ENCODE results near the gene UGT1A8. TPM values are rescaled to one million over a fixed set of nuclear protein-coding genes. Genes with fewer than 3 reads are reported as not detected.

UGT1A8 gene
- total RNA-seq, 1 donor from 2014 or later = not detected

DNA sequence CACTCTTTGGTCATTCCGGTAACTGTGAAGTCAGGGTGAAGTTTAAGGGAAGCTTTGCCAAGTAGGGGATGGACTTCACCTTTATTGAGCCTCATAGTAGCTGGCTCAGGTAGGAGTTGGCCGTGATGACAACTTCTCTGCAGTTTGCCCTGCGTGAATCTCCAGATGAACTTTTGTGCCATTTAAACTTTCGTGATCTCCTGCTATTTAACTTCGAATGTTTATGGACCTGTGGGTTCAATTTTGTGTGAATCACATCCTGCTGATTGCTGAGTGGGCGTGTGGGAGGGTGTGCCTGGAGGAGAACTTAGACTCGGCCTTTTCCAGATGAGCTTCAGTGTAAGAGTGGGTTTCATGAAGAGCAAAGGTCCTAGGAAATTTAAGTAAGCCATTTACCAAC lies 146.8 kb downstream of the UGT1A8 start:
- DNase-seq (ENCODE audit: low read depth in 2 of 2) = peak in 1 of 2 donors; percentile 7

GRCh38 chr2:233764761-233765160 lies 147.3 kb downstream of the UGT1A8 start:
- DNase-seq (ENCODE audit: low read depth in 2 of 2) = no peak

DNA sequence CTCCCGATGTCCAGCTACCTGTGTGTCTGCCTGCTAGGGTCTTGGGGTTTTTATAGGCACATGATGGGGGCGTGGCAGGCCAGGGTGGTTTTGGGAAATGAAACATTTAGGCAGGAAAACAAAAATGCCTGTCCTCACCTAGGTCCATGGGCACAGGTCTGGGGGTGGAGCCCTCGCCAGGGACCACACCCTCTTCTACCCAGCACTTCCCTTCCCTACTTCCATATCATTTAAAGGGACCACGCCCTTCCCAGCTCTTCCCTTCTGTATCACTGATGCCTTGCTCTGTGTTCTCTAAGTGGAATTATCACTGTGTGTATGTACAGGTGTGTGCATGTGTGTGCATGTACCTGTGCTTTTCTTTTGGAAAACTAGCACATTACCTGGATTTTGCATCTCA lies 149.0 kb downstream of the UGT1A8 start:
- no peak for DNase-seq (ENCODE audit: low read depth in 2 of 2)

GRCh38 chr2:233768076-233768475 lies 150.6 kb downstream of the UGT1A8 start:
- DNase-seq (ENCODE audit: low read depth in 2 of 2) = no peak

GRCh38 chr2:233769260-233769659 lies 151.8 kb downstream of the UGT1A8 start:
- DNase-seq (ENCODE audit: low read depth in 2 of 2) = no peak

DNA sequence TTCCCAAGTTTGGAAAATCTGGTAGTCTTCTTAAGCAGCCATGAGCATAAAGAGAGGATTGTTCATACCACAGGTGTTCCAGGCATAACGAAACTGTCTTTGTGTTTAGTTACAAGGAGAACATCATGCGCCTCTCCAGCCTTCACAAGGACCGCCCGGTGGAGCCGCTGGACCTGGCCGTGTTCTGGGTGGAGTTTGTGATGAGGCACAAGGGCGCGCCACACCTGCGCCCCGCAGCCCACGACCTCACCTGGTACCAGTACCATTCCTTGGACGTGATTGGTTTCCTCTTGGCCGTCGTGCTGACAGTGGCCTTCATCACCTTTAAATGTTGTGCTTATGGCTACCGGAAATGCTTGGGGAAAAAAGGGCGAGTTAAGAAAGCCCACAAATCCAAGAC lies 154.7 kb downstream of the UGT1A8 start:
- no peak for DNase-seq (ENCODE audit: low read depth in 2 of 2)

GRCh38 chr2:233772583-233772982 lies 155.2 kb downstream of the UGT1A8 start:
- DNase-seq (ENCODE audit: low read depth in 2 of 2) = no peak

DNA sequence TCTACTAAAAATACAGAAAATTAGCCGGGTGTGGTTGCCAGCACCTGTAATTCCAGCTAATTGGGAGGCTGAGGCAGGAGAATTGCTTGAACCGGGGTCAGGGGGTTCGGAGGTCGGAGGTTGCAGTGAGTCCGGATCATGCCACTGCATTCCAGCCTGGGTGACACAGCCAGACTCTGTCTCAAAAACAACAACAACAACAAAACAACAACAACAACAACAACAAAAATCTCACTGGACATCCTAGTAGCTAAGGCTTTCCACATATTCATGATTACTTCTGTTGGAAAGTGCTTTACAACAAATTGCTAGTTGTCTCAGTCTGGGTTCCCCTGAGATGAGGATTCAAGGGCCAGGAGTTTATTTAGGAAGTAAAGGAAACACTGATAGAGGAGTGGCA lies 156.4 kb downstream of the UGT1A8 start:
- DNase-seq (ENCODE audit: low read depth in 2 of 2) = no peak

- DNase-seq (ENCODE audit: low read depth in 2 of 2) = no peak
Measured at GRCh38 chr2:233775414-233775813, 158.0 kb downstream of the UGT1A8 start.

GRCh38 chr2:233778030-233778429 lies 160.6 kb downstream of the UGT1A8 start, which contains the start of gene MROH2A:
Gene MROH2A, plus strand, starts transcription at chr2:233778330. Its CDS starts 1,029 bp downstream, at chr2:233779359.
- DNase-seq (ENCODE audit: low read depth in 2 of 2) = no peak

- no peak for DNase-seq (ENCODE audit: low read depth in 2 of 2)
Measured at GRCh38 chr2:233779722-233780121, 162.3 kb downstream of the UGT1A8 start.

DNA sequence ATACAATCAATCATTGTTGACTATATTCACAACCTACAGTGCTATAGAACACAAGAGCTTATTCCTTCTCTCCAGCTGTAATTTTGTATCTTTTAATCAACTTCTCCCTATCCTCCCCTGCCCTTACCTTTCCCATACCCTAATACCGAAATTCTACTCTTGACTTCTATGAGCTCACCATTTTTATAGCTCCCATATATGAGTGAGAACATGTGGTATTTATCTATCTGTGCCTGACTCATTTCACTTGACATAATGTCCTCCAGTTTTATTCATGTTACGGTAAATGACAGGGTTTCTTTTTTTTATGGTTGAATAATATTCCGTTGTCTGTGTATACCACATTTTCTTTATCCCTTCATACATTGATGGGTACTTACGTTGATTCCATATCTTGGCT lies 163.3 kb downstream of the UGT1A8 start:
- no peak for DNase-seq (ENCODE audit: low read depth in 2 of 2)

GRCh38 chr2:233789554-233789953 lies 172.1 kb downstream of the UGT1A8 start:
- DNase-seq (ENCODE audit: low read depth in 2 of 2) = no peak

DNA sequence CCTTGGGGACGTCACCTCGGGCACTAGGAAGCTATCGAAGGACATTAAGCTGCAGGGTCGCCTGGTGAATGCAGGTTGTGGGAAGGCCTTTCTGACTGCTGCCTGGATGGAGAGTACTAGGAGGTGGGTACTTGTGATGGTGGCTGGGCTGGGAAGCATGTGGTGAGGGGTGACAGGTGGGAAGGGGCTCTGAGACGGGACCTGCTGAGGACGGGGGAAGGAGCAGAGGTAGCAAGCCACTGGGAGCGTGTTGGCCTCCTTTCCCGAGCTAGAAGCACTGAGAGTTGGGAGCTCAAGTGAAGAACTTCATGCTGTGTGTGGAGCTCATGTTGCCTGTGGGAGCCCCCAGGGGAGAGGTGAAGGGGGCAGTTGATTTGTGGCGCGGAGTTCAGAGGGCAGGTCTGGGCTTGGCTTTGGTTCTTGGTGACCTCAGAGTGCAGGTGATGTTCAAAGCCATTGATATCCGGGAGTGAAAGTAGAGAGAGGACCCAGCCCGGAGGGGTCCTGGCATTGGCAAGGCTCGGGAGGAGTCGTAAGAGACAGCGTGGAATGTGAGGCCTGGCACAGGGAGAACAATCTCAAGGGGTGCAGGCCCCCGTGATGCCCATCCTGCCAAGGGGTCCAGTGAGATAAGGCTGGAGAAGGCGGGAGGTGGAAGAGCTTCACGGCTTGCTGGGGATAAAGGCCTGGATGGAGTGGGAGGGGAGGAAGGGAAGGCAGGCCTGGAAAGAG lies 173.9 kb downstream of the UGT1A8 start:
- DNase-seq (ENCODE audit: low read depth in 2 of 2) = no peak

GRCh38 chr2:233791883-233792329 lies 174.5 kb downstream of the UGT1A8 start:
- no peak for DNase-seq (ENCODE audit: low read depth in 2 of 2)

GRCh38 chr2:233792720-233793119 lies 175.3 kb downstream of the UGT1A8 start:
- no peak for DNase-seq (ENCODE audit: low read depth in 2 of 2)

- DNase-seq (ENCODE audit: low read depth in 2 of 2) = no peak
Measured at GRCh38 chr2:233793465-233794127, 176.2 kb downstream of the UGT1A8 start.

- DNase-seq (ENCODE audit: low read depth in 2 of 2) = no peak
Measured at GRCh38 chr2:233794128-233794658, 176.8 kb downstream of the UGT1A8 start.

DNA sequence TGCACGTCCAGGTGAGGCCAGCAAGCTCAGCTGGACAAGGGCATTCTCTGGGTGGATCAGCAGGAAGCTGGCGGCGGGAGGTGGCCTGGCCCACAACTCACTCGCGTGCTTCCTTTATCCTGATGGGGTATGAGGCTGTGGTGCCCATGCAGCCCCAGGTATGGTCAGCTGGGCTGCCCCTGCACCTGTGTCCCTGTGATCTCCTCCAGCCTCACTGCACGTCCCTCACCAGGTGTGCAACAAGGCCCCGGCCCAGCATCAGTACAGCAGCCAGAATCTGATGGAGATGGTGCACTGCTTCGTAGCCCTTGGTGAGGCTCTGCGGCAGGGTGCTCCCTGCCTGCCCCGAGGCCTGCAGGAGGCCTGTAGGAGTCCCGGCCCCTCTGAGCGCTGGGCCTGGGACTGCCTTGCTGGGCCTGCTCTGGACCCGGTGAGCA lies 178.3 kb downstream of the UGT1A8 start:
- DNase-seq (ENCODE audit: low read depth in 2 of 2) = no peak

GRCh38 chr2:233796254-233796653 lies 178.8 kb downstream of the UGT1A8 start:
- no peak for DNase-seq (ENCODE audit: low read depth in 2 of 2)

DNA sequence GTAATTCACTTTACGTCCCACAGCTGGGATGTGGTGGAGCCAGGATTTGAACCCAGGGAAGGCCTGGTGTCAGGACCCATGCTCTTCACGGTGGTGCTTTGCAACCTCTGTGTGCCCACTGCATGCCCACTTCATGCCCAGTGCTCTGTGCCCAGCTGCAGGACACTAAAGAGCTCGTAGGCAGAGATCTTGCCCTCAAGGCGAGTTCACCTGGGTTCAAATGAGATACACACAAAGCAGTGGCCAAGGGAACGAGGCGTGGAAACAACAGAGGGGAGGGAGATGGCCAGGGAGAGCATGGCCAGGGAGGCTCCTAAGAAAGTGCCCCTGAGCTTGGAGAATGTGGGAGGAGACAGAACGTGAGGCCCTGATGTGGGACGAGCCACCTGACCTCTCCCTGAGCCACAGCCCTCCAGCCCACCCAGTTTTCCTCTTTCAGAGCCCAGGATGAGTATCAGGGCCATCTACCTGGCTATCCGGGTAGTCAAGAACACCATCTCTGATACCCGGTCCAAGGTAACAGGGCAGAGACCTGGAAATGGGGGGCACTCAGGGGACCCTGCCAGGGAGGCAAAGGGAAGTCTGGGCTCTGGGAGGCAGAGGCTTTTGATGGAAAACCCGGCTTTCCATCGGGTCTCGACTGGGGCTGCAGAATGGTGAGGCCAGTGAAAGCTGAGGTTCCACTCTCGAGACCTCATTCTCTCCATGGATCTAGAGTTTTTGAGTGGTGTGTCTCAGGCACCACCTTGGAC lies 181.1 kb downstream of the UGT1A8 start:
- DNase-seq (ENCODE audit: low read depth in 2 of 2) = no peak

DNA sequence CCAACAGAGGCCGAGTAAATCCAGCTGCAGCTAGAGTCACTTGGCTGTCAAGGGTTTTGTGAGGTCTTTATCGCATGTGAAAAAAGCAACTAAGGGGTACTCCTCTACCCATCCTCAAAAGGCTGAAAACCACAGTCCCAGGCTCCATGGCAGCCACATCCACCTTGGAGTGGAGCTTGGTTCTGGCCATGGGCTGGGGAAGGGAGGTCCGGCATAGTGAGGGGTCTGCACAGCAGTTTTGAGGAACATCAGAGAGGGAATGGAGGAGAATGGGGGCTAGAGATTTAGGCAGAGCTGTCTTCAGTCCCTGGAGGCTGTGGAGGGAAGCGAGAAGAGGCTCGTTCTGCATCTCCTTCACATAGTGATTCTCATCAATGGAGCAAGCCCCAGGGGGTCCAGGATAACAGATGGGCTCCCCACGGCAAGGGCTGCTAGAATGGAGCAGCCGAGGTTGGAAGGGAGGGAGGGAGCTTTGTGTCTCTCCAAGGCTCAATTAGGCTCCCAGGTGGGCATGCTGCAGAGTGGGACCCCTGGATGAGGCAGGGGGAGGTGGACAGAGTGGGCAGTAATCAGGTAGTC lies 181.7 kb downstream of the UGT1A8 start:
- DNase-seq (ENCODE audit: low read depth in 2 of 2) = no peak
